Right ventricle myocardium inferior (tissue), 1 donor: ENCODE results near the gene SSH2. TPM values are rescaled to one million over a fixed set of nuclear protein-coding genes. Genes with fewer than 3 reads are reported as not detected.
"Not testable (repeated sequence)": the region's sequence is repeated elsewhere in the genome, so short reads cannot be mapped to it uniquely, and the experiment has no call there.

ENCODE experiments used
- ATAC-seq: fragments of 200-7000 bp; cut with Tn5 transposase; one replicate; pipeline ENCODE4 v1.9.1; 2020; ENCODE audit warnings: mild to moderate bottlenecking, moderate library complexity
- DNase-seq: peaks from one replicate; pipeline ENCODE4 v3.0.0; 2021; ENCODE audit errors: missing footprints
- intact Hi-C: fragments of 100-400 bp; cut with DNase I; formaldehyde crosslinking; loops from one replicate; pipeline ENCODE4 v1.11.0; 2022
- long read RNA-seq: library from polyadenylated mRNA; unstranded; transcript quantifications from one replicate; pipeline ENCODE4 v2.0.0, GENCODE V29; 2021
- total RNA-seq: library from RNA; stranded (reverse); fragmentation: NEBNext Ultra II Directional; extraction: Animal tissue kit (Norgen Biotek cat#: 25700); gene quantifications from one replicate; pipeline ENCODE4 v1.2.1, GENCODE V29; 2021
- donor health status: DM: no; HTN: yes; CAD: no; lungs with severe emphysema.

Gene SSH2
- total RNA-seq, result 34.7 TPM
- long read RNA-seq, partial matches to known transcripts, result 0 of 9 reads
- long read RNA-seq, other reads (novel, unspliced or antisense), result 7 of 9 reads

GRCh38 chr17:29929533-29930408, at the start of gene SSH2:
Gene SSH2 (minus strand): TSS chr17:29930228. CDS start chr17:29930000, 228 bp downstream.
- peak; percentile 95 for DNase-seq
- intact Hi-C loops, result loop anchor here (1.0 to 10.0 kb wide), 5 partner anchors 65 to 347 kb away; no protein-coding TSS in a partner anchor
- peak; percentile 96 for ATAC-seq

GRCh38 chr17:29977836-29978235, 47.8 kb upstream of the SSH2 start:
- intact Hi-C loops, result no loop called here
- DNase-seq (no peak), ATAC-seq (no peak)

- ATAC-seq (no peak), DNase-seq (no peak)
- intact Hi-C loops, result no loop called here
These were observed 43.0 kb upstream of the SSH2 start for GRCh38 chr17:29973005-29973404.

GRCh38 chr17:29972277-29972676, 42.2 kb upstream of the SSH2 start:
- intact Hi-C loops, result no loop called here
- ATAC-seq, result no peak
- DNase-seq, result no peak

- intact Hi-C loops, result no loop called here
- no peak for DNase-seq
- no peak for ATAC-seq
These were observed 38.2 kb upstream of the SSH2 start for GRCh38 chr17:29968271-29968670.

- no peak for DNase-seq
- intact Hi-C loops, result no loop called here
- no peak for ATAC-seq
These were observed 32.6 kb upstream of the SSH2 start for GRCh38 chr17:29962656-29963055.

- DNase-seq (no peak), ATAC-seq (no peak)
- intact Hi-C loops, result no loop called here
These were observed 29.8 kb upstream of the SSH2 start for GRCh38 chr17:29959658-29960337.

GRCh38 chr17:29958947-29959657, 29.1 kb upstream of the SSH2 start:
- intact Hi-C loops, result no loop called here
- DNase-seq (no peak), ATAC-seq (no peak)

- DNase-seq, intact Hi-C loops, ATAC-seq: not testable (repeated sequence)
These were observed 27.5 kb upstream of the SSH2 start for GRCh38 chr17:29957488-29957887.

- no peak for DNase-seq
- intact Hi-C loops, result no loop called here
- no peak for ATAC-seq
These were observed 26.2 kb upstream of the SSH2 start for GRCh38 chr17:29956225-29956624.

GRCh38 chr17:29954405-29954804, 24.4 kb upstream of the SSH2 start:
- intact Hi-C loops, result no loop called here
- ATAC-seq (no peak), DNase-seq (no peak)

- no peak for DNase-seq
- ATAC-seq, result no peak
- intact Hi-C loops, result no loop called here
These were observed 19.7 kb upstream of the SSH2 start for GRCh38 chr17:29949696-29950095.

- DNase-seq (no peak), ATAC-seq (no peak)
- intact Hi-C loops, result no loop called here
These were observed 18.6 kb upstream of the SSH2 start for GRCh38 chr17:29948448-29949215.

- intact Hi-C loops, result no loop called here
- DNase-seq (no peak), ATAC-seq (no peak)
These were observed 15.3 kb upstream of the SSH2 start for GRCh38 chr17:29945281-29945680.

- no peak for DNase-seq
- no peak for ATAC-seq
- intact Hi-C loops, result no loop called here
These were observed 11.3 kb upstream of the SSH2 start, which contains the start of gene EFCAB5 for GRCh38 chr17:29941334-29941733. Gene EFCAB5 (plus strand): TSS chr17:29941634. CDS start chr17:29941797, 163 bp downstream.

GRCh38 chr17:29936724-29937123, 6.7 kb upstream of the SSH2 start:
- DNase-seq (no peak), ATAC-seq (no peak)
- intact Hi-C loops, result loop anchor here (10.0 kb wide), 2 partner anchors 72 to 322 kb away; no protein-coding TSS in a partner anchor

- intact Hi-C loops, result loop anchor here (10.0 kb wide), 2 partner anchors 71 to 321 kb away; no protein-coding TSS in a partner anchor
- not testable (repeated sequence) for ATAC-seq, DNase-seq
These were observed 5.9 kb upstream of the SSH2 start for GRCh38 chr17:29935909-29936308.

GRCh38 chr17:29933379-29933778, 3.4 kb upstream of the SSH2 start:
- ATAC-seq (no peak), DNase-seq (no peak)
- intact Hi-C loops, result loop anchor here (5.0 to 10.0 kb wide), 3 partner anchors 69 to 351 kb away; no protein-coding TSS in a partner anchor
